H1 (cell line): ENCODE measurements around the gene SCAI. TPM values are rescaled to one million over a fixed set of nuclear protein-coding genes. Genes with fewer than 3 reads are reported as not detected.

Source experiments
- CHD7 ChIP-seq: fragments of 300-600 bp; sonication (generic); IDR thresholded peaks from 2 replicates; pipeline ENCODE4 v1.7.1; 2012; ENCODE audit warnings: low read length, moderate library complexity, mild to moderate bottlenecking, inconsistent platforms; ENCODE audit not compliant: insufficient replicate concordance
- HDAC2 ChIP-seq, 2 experiments: fragments of 300-600 bp in 1 of 2; sonication (generic) in 1 of 2; IDR thresholded peaks; 2 replicates each; pipeline ENCODE4 v1.6.1; 2011 to 2012; ENCODE audit warnings: low read depth in 2 of 2, low read length in 2 of 2, mild to moderate bottlenecking in 2 of 2, moderate library complexity in 2 of 2, borderline replicate concordance in 1 of 2, inconsistent platforms in 1 of 2
- NANOG ChIP-seq: IDR thresholded peaks from 2 replicates; pipeline ENCODE4 v1.6.1; 2011; ENCODE audit warnings: low read length, low read depth, mild to moderate bottlenecking, inconsistent platforms; ENCODE audit not compliant: insufficient read depth, poor library complexity, severe bottlenecking
- polyA plus RNA-seq, 7 experiments: library from polyadenylated mRNA; depleted of rRNA in 3 of 7; stranded (reverse) in 5 of 7; unstranded in 2 of 7; fragments of >200 nt in 5 of 7; fragments of 200-250 nt in 2 of 7; gene quantifications; 1 replicate in 5 of 7; 2 replicates in 1 of 7; 4 replicates in 1 of 7; pipeline versions ENCODE4 v1.2.1 to v1.2.3, GENCODE V29; 2011 to 2013; ENCODE audit warnings: missing spikeins in 2 of 7, mixed read lengths in 2 of 7
- total RNA-seq: library from RNA; stranded (reverse); fragmentation: NEBNext Ultra II Directional; extraction: Animal tissue kit (Norgen Biotek cat#: 25700); gene quantifications from 2 replicates; pipeline ENCODE4 v1.2.1, GENCODE V29; 2021

Gene SCAI
- total and polyA plus RNA-seq, 2 of the 8 experiments (the other 6 are each of a cell fraction or from before 2014, with no cell fraction given): 6.4 to 19.8 TPM

GRCh38 chr9:125085703-125086477, 57.4 kb downstream of the SCAI start (continued):
- TF ChIP-seq CHD7: no peak
- no peak for TF ChIP-seq NANOG
- TF ChIP-seq HDAC2 (IDR thresholded peaks at IDR 0.05; ENCODE audit: borderline replicate concordance in 1 of 2, low read depth in 2 of 2, low read length in 2 of 2): no peak
